Raji (cell line): ENCODE measurements around the gene PITRM1.
A peak's percentile ranks its signal among the peaks of the same experiment; 100 is the strongest.

ENCODE experiments used
- POLR2A ChIP-seq: IDR thresholded peaks from 2 replicates; pipeline ENCODE4 v1.6.1; 2011; ENCODE audit warnings: low read depth, low read length, control low read depth; ENCODE audit not compliant: insufficient read depth

PITRM1 gene, protein sequence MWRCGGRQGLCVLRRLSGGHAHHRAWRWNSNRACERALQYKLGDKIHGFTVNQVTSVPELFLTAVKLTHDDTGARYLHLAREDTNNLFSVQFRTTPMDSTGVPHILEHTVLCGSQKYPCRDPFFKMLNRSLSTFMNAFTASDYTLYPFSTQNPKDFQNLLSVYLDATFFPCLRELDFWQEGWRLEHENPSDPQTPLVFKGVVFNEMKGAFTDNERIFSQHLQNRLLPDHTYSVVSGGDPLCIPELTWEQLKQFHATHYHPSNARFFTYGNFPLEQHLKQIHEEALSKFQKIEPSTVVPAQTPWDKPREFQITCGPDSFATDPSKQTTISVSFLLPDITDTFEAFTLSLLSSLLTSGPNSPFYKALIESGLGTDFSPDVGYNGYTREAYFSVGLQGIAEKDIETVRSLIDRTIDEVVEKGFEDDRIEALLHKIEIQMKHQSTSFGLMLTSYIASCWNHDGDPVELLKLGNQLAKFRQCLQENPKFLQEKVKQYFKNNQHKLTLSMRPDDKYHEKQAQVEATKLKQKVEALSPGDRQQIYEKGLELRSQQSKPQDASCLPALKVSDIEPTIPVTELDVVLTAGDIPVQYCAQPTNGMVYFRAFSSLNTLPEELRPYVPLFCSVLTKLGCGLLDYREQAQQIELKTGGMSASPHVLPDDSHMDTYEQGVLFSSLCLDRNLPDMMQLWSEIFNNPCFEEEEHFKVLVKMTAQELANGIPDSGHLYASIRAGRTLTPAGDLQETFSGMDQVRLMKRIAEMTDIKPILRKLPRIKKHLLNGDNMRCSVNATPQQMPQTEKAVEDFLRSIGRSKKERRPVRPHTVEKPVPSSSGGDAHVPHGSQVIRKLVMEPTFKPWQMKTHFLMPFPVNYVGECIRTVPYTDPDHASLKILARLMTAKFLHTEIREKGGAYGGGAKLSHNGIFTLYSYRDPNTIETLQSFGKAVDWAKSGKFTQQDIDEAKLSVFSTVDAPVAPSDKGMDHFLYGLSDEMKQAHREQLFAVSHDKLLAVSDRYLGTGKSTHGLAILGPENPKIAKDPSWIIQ

DNA sequence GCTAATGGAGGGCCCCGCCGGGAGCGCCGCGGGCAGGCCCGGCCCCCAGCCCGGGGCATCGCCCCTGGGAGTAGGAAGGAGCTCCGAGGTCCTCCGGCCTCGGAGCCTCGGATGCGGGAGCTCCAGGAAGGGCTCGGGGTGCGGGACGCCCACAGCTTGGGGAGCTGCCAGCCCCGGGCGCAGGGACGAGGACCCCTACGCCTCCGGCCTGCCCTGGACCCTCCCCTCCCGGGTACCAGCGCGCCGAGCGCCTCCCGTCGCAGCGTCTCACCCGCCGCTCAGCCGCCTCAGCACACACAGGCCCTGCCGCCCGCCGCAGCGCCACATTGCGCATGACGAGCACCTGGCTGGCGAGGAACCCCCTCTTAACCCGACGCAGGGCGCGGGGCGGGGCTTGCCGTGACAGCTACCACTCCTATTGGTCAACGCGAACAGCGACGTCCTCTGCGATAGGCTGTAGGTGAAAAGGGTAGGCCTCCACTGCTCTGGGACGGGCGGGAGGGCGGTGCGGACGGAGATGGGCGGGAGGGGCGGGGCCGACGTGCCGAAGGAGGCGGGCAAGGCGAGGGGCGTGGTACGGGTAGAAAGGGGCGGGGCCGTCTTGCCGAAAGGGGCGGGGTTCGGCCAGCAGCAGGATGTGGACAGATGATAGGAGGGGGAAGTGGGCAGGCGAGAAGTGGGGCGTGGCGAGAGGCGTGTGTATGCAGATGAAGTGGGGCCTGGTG, at the start of gene PITRM1:
TSS of gene PITRM1 (minus strand) at position 337 of the 725 bp plus-strand sequence. CDS start at position 327, 10 bp downstream.
- TF ChIP-seq POLR2A: peak; percentile 99

DNA sequence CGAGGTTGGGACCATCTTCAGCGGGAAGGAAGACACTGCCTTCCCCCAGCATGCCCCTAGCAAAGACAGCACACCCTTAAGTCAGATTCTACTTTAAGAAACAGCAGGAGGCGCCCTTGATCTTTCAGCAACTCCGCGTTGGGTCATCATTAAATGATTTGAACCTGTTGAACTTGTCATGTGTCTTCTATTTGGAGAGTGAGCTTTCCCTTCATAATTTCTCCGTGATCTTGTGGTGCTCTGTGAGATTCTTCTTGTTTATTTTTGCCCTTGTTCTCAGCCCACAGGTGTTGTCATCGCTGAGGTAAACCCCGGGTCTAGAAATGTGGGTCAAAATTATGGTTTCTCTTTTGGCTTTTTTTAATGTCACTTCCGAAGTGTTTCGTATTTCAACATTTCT, 49.5 kb upstream of the PITRM1 start:
- no peak for TF ChIP-seq POLR2A

DNA sequence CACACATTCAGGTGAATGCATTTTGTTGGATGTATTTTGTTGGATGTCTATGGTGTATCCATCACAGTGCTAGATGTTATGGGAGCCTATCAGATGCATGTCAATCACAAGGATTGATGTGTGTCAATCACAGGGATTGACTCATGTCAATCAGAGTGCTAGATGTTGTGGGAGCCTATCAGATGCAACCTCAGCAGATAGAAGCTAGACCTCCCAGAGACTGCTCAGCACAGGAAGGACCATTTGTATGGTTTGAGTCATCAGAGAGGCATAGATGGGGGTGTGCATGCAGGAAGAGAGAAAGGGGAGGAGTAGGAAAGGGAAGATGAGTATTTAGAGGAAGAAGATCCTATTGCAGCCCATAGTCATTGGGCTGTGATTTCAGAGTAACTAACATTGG, 48.3 kb upstream of the PITRM1 start:
- no peak for TF ChIP-seq POLR2A

DNA sequence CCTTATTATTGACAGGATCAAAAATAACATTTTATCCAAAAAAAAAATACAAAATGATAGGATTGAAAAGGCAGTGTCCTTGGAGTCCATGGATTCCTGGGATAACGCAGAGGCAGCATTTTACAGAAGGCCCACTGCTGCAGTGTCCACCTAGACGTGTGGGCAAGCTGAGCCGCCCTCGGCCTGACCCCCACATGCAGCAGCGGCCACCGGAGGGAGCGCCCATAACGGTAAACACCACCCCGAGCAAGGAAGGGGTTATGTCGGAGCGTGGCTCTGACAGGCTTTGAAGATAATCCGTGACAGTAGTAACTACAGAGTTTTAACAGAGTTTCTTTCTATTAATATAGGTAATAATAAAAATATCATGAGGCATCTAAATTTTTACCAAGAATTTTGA, 45.3 kb upstream of the PITRM1 start:
- no peak for TF ChIP-seq POLR2A

DNA sequence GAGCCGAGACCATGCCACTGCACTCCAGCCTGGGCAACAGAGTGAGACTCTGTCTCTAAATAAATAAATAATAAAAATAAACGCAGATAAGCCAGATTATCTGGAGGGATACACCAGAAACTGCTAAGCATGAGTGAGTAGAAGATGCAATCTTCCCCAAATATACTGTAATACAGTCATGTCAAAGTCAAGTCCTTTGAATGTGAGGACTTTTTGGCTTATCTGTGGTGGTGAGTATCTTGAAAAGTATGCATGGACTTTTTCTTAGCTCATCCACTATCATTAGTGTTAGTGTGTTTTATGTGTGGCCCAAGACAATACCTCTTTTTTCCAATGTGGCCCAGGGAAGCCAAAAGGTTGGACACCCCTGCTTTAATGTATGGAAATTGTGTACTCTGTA, 44.7 kb upstream of the PITRM1 start:
- TF ChIP-seq POLR2A: no peak

DNA sequence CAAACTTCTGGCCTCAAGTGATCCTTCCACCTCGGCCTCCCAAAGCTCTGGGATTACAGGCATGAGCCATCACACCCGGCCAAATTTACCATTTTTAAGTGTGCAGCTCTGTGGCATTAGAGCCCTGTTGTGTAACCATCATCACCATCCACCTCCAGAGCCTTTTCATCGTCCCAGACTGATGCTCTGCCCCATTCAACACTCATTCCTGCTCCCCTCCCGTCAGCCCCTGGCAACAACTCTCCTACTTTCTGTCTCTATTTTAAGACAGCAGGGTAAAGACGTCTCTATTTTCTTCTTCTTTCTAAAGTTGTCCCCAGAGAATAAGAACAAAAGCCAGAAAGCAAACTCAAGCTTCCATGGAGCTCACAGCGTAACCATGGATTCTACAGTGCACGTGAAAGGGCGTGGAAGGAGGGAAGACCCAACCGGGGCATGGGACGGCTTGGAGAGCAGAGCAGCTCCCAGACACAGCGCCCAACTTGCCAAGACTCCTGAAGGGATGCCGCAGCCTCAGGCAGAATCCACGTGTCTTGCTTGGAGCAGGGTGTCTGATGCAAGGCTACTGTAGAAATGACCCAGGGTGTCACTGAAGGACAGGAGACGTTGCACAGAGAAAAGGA, 42.7 kb upstream of the PITRM1 start:
- no peak for TF ChIP-seq POLR2A

DNA sequence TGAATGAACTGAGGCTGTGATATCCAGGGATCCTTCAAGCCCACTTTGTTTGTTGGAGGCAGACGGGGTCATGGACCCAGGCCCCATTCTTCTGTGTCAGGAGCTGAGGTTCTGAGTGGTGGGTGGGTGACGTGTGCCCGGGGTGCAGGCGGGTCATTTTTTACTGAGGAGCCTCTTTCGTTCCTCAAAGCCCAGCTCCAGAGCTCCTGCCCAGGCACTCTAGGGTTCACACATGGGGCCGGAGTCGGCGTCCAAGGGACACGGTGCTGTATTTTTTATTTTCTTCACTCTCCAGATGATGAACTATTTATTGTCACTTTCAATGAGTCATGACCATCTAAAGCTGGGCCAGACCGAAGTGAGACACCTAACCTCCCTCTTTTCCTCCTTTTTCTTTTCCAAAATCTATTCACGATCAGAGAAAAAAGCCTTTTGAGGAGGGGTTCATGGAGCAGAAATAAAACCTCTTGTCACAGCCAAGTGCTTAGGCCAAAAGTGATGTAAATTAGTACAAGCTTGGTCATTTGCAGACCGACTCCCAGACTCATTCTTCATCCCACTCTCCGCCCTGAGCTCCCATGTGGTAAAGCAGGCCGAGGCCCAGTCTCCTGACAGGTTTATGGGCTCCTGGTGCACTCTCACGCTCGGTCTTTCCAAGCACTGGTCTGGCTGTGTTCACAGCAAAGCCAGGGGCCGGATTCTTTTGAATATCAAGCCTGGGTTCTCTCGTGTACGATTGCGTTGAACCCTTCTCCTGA, 41.4 kb upstream of the PITRM1 start:
- TF ChIP-seq POLR2A: no peak

DNA sequence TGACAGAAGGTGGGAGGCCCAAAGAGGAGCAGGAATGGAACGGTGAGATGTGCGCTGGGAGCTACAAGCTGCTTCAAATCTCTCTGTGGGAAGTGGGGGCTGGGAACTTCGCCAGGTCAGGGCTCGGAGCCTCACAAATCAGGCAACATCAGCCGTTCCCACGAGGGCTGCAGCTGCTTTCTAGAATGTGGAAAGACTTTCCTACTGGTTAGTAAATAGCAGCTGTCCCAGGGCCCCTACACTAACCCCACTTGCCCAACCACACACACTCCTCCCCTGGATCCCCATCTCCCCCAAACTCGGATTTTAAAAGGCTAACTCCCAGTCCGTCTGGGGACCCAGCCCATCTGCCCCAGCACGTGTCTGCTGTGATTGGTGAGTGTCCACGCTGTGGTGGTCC, 40.6 kb upstream of the PITRM1 start:
- TF ChIP-seq POLR2A: no peak

DNA sequence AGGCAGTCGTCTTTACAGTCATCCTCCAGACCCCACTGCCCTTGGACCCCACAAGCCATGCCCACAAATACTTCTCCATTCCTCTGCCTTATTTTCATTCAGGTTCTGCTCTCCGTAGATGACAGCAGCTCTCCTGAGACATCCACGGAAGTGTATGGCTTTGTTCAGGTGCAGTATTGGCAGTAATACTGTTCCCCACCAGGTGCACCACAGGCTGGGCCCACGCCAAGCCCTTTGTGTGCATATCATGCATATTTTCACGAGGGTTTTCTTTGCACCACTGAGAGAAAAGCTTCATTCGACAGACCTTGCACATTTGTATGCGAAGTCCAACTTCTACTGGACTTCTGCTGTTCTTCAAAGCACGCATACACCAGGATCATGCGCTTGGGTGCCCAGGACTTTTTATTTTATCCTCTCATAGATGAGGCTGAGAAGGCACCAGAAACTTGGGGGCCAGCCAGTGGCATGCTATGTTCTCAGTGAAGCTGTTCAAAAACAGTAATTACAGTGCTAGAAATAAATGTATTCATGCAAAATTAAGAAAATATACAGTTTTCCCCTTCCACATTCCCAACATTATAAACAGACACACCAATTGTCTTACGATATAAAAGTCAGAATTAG, 37.8 kb upstream of the PITRM1 start:
- no peak for TF ChIP-seq POLR2A

DNA sequence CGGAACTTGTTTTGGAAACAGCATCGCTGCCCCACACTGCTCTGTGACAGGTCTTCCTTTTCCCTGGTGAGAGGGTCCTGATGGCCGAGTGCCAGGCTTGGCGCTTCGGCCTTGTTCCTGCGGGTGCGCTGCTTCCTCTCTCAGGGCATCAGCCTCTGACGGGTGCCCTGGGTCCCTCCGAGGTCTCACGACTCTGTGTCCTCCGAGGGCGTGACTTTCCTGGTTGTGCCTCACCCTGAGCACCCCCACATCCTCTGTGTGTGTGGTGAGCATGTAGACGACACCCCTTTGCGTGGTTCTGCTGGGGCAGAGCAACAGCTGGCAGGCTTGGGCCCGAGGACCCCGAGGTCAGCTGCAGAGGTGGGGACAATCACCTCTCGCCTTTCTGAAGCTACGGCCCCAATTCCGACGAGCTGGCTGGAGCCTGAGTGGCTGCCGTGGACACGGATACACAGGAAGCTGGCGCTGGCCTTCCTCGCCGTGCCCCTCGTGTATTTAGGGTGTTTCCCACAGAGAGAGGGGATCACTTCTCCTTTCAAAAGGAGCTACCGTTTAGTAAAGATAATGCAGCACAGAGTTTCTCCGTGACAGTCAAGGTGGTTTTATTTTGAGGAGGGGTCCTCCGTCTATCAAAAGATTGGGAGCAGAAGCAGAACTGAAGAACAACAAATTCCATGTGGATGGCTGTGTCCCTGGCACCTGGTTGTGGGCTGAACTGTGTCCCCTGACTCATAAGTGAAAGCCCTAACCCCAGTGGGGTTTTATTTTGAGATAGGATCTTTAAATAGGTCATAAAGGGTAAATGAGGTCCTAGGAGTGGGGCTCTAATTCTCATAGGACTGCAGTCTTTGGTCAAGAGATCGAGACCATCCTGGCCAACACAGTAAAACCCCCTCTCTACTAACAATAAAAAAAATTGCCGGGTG, 36.2 kb upstream of the PITRM1 start:
- no peak for TF ChIP-seq POLR2A

DNA sequence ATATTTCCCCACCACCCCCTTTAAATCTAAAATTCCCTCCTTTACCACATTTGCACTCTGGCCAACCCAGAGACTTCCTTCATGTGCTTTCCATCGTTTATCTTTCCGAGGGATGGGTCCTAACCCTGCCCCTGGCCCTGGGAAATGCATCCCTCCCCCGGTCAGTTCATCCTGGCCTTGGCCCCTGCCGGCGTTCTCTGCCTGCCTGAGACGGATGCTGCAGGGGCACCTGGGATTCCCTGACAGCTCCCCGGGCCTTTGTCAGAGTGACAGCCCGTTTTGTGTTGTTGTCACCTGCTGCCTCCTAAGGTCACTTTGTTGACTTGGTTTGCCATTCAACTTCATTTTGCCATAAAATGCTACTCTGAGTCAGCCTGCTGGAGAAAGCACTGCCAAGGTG, 34.8 kb upstream of the PITRM1 start:
- TF ChIP-seq POLR2A: no peak

DNA sequence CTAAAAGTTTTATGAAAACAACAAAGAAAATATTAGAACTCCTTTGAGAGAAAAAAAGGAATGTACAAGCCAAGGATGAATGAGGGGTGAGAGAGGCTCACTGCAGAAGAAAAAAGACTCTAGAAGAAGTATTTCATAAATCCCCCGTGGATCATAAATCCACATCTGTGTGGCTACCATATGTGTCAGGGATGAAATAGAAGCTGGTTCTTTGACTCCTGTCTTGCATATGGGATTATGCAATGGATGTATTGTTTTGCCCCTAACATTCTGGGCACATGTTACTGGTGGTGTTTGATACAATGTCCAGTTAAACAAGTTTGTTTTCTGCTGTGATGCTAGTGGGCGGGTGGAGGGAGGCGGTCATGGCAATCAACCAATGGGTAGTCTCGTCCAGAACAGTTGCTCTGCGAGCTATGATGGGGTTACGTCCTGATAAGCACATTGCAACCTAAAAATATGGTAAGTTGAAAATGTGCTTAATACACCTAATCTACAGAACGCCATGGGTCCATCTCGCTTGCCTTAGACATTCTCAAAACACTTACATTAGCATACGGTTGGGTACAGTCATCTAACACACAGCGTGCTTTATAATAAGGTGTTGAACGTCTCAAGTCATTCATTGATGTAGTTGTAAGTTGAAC, 34.1 kb upstream of the PITRM1 start:
- TF ChIP-seq POLR2A: no peak
